HG03521 (cell line): ENCODE results near the gene ALOX12.
A peak's percentile ranks its signal among the peaks of the same experiment; 100 is the strongest.

ENCODE experiments used
- ATAC-seq: cut with Tn5 transposase; IDR thresholded peaks from one replicate; pipeline ENCODE4 v1.9.1; 2021; ENCODE audit warnings: mild to moderate bottlenecking, moderate library complexity; ENCODE audit not compliant: unreplicated experiment

The ALOX12 gene

DNA sequence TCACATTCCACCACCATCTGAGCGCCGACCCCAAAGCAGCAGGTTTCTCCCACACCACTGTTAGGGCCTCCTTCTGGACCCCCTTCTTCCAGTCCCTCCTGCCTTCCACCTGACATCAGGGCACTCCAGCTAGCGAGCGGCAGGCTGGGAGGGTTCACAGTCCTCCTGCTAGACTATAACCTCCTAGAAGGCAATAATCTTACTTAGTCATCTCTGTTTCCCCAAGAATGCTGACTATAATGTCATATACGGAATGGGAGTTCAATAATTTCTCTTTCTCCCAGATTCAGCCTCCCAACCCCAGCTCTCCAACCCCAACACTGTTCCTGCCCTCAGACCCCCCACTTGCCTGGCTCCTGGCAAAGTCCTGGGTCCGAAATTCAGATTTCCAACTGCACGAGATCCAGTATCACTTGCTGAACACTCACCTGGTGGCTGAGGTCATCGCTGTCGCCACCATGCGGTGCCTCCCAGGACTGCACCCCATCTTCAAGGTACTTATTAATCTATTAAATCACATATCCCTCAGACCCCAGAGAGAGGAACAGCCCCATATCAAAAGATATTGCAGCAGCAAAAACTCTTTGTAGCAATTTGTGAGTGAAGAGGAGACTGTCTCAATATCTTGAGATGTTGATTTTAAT lies 5.6 kb downstream of the ALOX12 start:
- ATAC-seq: no peak

DNA sequence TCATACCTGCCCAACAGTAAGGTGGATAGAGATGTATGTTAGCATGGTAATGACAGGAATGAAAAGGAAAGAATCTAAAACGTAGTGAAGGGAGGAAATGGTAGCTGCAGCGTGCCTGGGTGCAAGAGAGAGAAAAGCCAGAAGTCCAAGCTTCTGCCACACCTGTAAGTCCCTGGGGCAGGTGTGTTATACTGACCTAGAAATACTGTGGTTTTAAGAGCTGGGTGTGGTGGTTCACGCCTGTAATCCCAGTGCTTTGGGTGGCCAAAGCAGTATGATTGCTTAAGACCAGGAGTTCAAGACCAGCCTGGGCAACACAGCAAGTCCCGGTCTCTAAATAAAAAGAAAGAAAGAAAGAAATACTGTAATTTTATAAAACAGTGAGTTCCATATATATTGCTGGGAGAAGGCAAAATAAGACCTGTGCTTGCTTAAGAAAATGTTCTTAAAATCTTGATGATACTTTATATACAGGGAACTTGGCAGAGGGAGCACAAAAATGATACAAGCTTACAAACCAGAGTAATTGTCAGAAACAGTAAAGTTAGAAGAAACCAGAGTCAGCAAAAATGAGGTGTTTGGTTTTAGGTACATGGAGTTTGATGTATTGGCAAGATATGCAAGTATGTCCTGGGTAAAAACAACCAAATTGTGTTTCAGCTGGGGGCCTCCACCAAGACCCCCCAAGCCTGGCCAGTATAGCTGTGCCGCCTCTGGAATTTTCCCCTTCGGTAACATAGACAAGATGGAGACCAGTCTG lies 6.6 kb downstream of the ALOX12 start:
- no peak for ATAC-seq

- no peak for ATAC-seq
Measured at GRCh38 chr17:7003745-7004144, 7.9 kb downstream of the ALOX12 start.

- no peak for ATAC-seq
Measured at GRCh38 chr17:7004398-7005253, 8.8 kb downstream of the ALOX12 start.

GRCh38 chr17:7005716-7006115 lies 9.9 kb downstream of the ALOX12 start:
- ATAC-seq: no peak

- no peak for ATAC-seq
Measured at GRCh38 chr17:7007143-7007542, 11.3 kb downstream of the ALOX12 start.

- ATAC-seq: no peak
Measured at GRCh38 chr17:7010523-7010922, 14.7 kb downstream of the ALOX12 start.

GRCh38 chr17:7011415-7011814 lies 15.6 kb downstream of the ALOX12 start:
- ATAC-seq: no peak

DNA sequence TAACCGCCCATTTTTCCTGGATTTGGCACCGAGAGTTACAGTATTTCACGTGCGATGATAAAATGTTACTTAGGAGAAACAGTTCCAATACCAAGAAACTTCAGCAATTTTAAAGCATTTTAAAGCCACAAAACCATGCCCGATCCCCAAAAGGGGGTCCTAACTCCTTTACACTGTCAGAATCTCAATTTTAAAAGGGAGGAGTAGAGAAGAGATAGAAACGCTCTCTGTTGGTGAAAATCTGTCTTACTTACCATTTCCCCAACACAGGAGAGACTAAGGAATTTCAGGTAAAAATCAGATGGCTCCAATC lies 16.0 kb downstream of the ALOX12 start:
- ATAC-seq: no peak

DNA sequence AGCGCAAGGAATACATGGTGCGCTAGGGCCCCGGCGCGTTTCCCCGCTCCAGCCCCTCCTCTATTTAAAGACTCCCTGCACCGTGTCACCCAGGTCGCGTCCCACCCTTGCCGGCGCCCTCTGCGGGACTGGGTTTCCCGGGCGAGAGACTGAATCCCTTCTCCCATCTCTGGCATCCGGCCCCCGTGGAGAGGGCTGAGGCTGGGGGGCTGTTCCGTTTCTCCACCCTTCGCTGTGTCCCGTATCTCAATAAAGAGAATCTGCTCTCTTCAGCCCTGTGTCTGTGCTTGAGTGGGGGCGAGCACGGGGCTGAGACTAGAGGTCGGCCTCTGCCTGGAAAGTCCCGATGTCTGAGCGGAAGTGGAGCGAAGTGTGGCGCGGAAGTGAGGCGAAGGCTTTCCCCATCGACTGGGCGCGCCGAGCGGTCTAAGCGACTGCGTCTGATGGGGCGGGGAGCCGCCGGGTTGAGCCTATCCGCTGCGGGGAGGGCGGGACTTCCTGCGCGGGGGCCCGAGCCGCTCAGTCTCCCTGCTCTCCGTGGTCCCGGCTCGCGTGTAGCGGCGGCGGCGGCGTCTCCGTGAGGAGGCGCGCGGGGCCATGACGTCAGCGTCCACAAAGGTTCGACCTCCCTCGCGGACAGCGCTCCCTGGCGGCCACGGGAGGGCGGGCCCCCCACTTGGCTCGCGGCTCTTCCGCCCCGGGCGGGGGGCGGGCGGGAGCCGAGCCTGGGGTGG lies 18.6 kb downstream of the ALOX12 start:
- peak; percentile 82 for ATAC-seq

- peak; percentile 2 for ATAC-seq
Measured at GRCh38 chr17:7014995-7015958, 19.4 kb downstream of the ALOX12 start.

DNA sequence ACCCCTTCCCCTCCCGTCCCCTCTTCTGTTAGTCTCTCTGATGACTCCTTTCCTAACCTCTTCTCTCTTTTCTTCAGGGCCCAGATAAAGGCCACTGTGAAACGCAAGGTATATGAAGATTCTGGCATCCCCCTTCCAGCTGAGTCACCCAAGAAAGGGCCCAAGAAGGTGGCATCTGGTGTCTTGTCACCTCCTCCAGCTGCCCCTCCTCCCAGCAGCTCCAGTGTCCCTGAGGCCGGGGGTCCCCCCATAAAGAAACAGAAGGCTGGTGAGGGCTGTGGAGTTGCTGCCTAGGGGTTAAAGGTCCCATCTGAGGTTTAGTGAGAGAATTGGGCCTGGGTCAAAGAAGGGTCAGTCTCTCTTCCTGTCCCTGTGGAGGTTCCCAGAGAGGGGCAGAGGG lies 20.6 kb downstream of the ALOX12 start:
- no peak for ATAC-seq

DNA sequence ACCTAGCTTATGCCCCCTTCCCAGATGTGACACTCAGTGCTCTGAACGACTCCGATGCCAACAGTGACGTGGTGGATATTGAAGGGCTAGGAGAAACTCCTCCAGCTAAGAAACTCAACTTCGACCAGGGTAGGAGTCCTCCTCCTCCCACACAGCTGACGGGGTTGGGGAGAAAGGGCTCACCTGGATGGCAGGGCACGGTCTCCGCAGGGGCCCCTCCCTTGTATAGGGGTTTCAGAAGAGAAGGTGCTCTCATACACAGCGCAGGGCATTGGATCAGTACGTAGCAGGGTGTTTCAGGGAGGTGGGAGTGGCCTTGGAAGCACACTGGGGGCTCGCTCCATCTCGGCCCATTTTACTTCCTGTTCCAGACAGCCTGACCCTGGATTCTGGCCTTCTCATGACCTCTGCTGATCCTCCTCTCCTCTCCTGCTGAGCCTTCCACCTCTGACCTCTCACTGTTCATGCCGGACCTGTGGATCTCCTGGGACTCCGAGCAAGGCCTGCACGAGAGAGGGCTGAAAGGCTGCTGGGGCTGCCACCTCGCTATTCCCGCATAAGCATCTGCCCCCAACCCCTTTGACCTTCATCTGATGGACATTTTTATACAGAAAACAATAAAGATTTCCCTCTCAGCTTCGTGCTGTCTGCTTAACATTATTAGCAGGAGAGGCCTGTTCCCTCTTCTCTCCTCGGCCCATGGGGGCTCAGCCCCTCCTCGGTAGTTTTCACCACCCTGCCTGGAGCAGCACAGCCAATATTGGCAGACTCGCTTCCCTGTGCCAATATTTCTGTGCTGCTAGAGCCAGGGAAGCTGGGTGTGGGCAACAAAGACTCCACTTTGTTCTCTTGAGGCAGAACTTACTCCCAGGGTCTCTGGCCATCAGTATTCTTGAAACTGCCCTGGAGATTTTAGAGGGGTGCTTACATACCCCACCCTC lies 21.3 kb downstream of the ALOX12 start:
- no peak for ATAC-seq

DNA sequence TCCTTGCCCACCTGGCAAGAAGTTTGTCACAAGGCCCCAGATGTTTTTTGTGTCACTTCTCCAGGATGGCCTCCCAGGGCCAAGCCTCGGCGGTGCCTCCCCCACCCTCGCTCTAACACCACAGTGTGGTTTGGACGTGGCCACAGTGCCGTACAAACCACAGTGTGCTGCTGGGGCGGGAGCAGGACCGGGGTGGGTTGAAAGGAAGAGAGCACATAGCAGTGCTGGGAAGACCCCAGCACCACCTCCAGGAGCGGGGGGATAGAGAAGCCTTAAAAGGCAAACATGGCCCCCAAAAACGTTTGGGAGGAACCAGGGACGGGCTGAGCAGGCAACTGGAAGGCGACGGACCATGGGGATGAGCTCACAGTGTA lies 22.0 kb downstream of the ALOX12 start:
- ATAC-seq: no peak

- no peak for ATAC-seq
Measured at GRCh38 chr17:7018331-7018964, 22.6 kb downstream of the ALOX12 start.

GRCh38 chr17:7019367-7019766 lies 23.5 kb downstream of the ALOX12 start:
- ATAC-seq: no peak

DNA sequence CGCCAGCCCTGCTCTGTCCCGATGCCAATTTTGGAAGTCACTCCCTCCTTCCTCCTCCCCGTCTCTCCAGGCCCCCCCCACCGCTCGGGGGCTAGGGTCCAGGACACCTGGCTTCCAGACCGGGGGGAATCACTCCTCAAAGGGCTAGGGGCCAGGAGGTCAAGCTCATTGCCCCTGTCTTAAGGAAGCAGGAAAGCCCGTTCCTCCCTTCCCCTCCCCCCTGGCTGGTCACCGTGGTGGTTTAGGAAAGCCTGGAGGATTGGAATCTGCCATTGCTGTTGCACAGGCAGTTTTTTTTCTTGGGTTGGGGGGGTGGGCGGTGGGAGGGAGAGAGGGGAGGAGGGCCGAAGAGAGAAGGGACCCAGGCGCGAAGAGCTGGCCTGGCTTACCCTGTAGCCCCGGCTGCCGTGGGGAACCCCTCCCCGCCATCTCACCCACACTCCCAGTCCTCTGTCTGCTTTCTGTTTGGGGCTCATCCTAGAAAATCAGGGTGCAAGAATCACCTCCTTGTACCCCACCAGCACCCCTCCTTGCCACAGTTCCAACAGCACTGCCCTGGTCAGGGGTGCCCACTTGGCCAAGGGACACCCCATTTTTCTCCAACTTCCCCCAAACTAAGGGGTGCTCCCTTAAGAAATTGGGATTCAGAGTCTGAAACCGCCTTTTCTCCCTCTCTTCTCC lies 24.1 kb downstream of the ALOX12 start:
- no peak for ATAC-seq
